GM10248 (cell line): ENCODE results near the gene NES.

Experiments used
- CTCF ChIA-PET: fragments of 300-600 bp; sonication (Branson Sonifier 250); formaldehyde crosslinking; extraction: SDS; loops from one replicate; lab custom pipeline; 2021; ENCODE audit warnings: antibody characterized with exemption; lab: Yijun Ruan, JAX
- POLR2A ChIA-PET: fragments of 350-650 bp; sonication (Branson Sonifier 250); formaldehyde crosslinking; extraction: SDS; loops from one replicate; lab custom pipeline; 2020; ENCODE audit warnings: antibody characterized with exemption; lab: Yijun Ruan, JAX
- DNase-seq: peaks from one replicate; pipeline ENCODE4 v3.0.0; 2012; ENCODE audit errors: extremely low spot score
- TF ChIP-seq, protein P1 (sequence below): IDR thresholded peaks from 2 replicates; pipeline ENCODE4 v1.5.1; 2012; ENCODE audit warnings: mild to moderate bottlenecking, low read depth; ENCODE audit errors: extremely low read depth, missing control alignments, control extremely low read depth

NES gene

DNA sequence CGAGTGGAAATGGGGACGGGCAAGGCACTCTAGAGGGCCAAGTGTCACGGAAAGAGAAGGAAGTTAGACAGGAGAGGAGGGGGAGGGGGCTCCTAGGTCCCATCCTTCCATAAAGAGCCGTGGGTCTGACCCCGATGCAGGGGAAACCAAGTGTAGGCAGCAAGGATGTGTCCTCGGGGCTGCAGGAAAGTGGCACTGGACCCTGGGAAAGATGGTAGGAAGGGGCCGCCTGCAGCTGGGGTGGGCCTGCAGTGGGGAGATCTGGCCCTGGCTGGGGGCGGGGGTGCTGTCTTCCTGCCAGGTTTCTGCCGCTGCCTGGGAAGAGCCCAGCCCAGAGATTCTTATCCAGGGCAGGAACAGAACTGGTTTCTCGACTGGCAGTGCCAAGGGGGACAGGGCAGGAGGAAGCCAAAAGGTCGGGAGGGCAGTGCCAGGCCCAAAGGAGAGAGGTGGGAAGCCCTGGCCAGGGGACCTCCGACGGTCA, 15.3 kb upstream of the NES start:
- DNase-seq = no peak
- TF ChIP-seq, protein P1, sequence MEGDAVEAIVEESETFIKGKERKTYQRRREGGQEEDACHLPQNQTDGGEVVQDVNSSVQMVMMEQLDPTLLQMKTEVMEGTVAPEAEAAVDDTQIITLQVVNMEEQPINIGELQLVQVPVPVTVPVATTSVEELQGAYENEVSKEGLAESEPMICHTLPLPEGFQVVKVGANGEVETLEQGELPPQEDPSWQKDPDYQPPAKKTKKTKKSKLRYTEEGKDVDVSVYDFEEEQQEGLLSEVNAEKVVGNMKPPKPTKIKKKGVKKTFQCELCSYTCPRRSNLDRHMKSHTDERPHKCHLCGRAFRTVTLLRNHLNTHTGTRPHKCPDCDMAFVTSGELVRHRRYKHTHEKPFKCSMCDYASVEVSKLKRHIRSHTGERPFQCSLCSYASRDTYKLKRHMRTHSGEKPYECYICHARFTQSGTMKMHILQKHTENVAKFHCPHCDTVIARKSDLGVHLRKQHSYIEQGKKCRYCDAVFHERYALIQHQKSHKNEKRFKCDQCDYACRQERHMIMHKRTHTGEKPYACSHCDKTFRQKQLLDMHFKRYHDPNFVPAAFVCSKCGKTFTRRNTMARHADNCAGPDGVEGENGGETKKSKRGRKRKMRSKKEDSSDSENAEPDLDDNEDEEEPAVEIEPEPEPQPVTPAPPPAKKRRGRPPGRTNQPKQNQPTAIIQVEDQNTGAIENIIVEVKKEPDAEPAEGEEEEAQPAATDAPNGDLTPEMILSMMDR = no peak
- CTCF ChIA-PET = interaction anchor here (0.9 to 25.5 kb wide), 11 partner anchors 15 to 235 kb away, joined by 3 to 597 read pairs (median 108); partner anchors contain the start of genes CRABP2, INSRR, ISG20L2 and METTL25B
- POLR2A ChIA-PET = no interaction called here

DNA sequence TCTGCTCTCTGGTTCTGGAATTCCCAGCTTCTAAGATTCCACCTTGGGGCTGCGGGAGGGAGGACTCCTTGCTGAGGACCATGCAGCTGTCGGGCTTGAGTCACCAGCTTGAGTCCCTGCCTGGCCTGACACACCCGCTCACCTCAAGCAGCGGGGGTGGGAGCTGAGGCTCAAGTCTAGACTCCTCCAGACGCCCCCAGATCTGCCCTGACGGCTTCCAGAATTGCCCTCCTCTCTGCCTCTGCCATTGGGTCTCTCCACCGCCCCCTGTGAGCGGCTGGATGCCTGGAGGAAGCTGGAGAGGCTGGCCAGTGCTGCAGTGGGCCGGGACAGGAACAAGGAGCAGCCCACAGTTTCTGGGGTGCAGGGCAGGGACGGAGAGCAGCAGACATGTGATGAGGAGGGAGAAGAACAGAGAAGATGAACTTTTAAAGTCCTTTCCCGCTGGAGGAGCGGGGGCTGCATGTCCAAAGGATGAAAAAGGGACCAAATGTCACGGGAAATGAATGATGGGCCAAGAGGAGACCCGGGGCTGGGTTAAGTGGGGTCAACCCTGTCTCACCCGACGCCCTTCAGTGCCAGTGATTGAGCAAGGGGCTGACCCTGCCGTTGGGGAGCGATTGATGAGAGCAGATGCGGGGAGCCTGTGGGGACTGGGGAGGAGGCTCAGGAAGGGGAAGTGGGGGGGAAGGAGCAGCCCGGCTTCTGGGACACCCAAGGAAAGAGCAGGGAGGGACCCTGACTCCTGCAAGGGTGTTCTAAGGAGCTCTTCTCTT, 14.6 kb upstream of the NES start:
- POLR2A ChIA-PET = no interaction called here
- TF ChIP-seq, protein P1 = no peak
- CTCF ChIA-PET = interaction anchor here (0.9 to 25.5 kb wide), 13 partner anchors 14 to 236 kb away, joined by 3 to 597 read pairs (median 23); partner anchors contain the start of genes CRABP2, INSRR, ISG20L2 and METTL25B
- no peak for DNase-seq

DNA sequence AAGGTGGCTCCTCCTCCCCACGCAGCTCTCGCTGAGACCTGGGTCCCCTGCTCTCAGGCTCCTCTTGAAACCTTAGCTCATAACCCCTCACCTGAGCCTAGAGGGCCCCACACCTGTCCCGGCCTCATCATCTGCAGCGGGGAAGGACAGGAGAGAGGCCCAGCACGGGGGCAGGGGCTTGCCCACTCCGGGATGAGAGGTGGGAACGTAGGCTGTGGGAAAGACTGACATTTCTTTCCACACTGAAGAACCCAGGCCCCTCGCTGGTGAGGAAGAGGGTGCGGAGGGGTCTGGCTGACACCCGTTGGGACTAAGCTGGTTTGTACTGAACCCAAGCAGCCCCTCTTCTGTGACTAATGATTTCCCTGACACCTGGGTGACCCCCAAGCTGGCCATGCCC, 14.0 kb upstream of the NES start:
- CTCF ChIA-PET = interaction anchor here (1.1 to 25.5 kb wide), 12 partner anchors 14 to 200 kb away, joined by 3 to 597 read pairs (median 66); partner anchors contain the start of genes CRABP2, INSRR, ISG20L2 and METTL25B
- POLR2A ChIA-PET = no interaction called here
- TF ChIP-seq, protein P1 = no peak
- DNase-seq = no peak

DNA sequence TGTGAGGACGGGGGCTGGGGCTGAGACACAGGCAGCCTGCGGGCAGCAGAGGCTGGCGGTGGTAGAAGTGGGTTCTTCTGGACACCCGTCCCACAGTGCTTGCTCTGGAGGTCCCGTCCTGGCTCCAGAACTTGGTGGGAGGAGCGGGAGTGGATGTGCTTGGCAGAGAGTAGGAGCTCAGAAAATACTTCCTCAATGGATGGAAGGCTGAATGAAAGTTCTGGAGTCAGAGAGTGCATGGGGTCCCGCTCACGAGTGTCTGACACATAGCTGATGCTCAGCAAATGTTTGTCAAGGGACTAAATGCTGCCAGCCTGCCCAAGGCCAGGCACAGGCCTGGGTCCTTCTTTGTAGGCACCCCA, 13.4 kb upstream of the NES start:
- DNase-seq = no peak
- ChIA-PET CTCF (interaction anchor here (1.1 to 25.5 kb wide), 19 partner anchors 13 to 201 kb away, joined by 3 to 597 read pairs (median 6); partner anchors contain the start of genes BCAN, CRABP2, INSRR and ISG20L2), POLR2A (no interaction called here)
- TF ChIP-seq, protein P1 = no peak

GRCh38 chr1:156689953-156690674, 12.9 kb upstream of the NES start:
- no peak for DNase-seq
- TF ChIP-seq, protein P1 = no peak
- CTCF ChIA-PET = interaction anchor here (0.6 to 25.5 kb wide), 52 partner anchors 13 to 257 kb away, joined by 3 to 597 read pairs (median 4); partner anchors contain the start of genes BCAN, CRABP2, HDGF and INSRR
- POLR2A ChIA-PET = no interaction called here
